ENCODE results near the gene VGLL1. TPM values are rescaled to one million over a fixed set of nuclear protein-coding genes. Genes with fewer than 3 reads are reported as not detected.

VGLL1 gene
- total RNA-seq = not detected in 2 replicates

GRCh38 chrX:136531951-136532350, at the start of gene VGLL1:
Gene VGLL1 (plus strand): TSS chrX:136532215. CDS start chrX:136536021, 3,806 bp downstream.

GRCh38 chrX:136487647-136488046, 44.4 kb upstream of the VGLL1 start, which contains the start of gene BRS3:
Gene BRS3 (plus strand): TSS chrX:136487947. CDS start chrX:136488115, 168 bp downstream.

GRCh38 chrX:136497556-136498052, 34.4 kb upstream of the VGLL1 start, which contains the start of gene HTATSF1:
Gene HTATSF1 (plus strand): TSS chrX:136497592. CDS start chrX:136497685, 93 bp downstream.

Other genes starting within 250 kb of the VGLL1 start
- 0.07 and 0.10 TPM in 2 replicates for gene ADGRG4, start 231.3 kb upstream of the VGLL1 start, total RNA-seq
- gene BRS3, start 44.3 kb upstream of the VGLL1 start, total RNA-seq = not detected in 2 replicates
- 36.8 and 45.3 TPM in 2 replicates for gene HTATSF1, start 34.6 kb upstream of the VGLL1 start, total RNA-seq
- gene CD40LG, start 115.9 kb downstream of the VGLL1 start, total RNA-seq = not detected in 2 replicates
- gene ARHGEF6, start 248.7 kb downstream of the VGLL1 start, total RNA-seq = 6.5 and 6.7 TPM in 2 replicates

Data from mammary microvascular endothelial cell (primary cell).